Skeletal muscle cell (primary cell): Measurements from ENCODE around the gene PPFIA1.
"Not testable (repeated sequence)": the region's sequence is repeated elsewhere in the genome, so short reads cannot be mapped to it uniquely, and the experiment has no call there.

ENCODE experiments used
- DNase-seq: peaks from one replicate; pipeline ENCODE4 v3.0.0-alpha.2; 2010; ENCODE audit warnings: low read depth
- H3K4me3 ChIP-seq: 2 replicates; pipeline ENCODE4 v1.5.1; 2011; ENCODE audit warnings: low read depth, mild to moderate bottlenecking, control low read depth, low read length, moderate library complexity

PPFIA1 gene

DNA sequence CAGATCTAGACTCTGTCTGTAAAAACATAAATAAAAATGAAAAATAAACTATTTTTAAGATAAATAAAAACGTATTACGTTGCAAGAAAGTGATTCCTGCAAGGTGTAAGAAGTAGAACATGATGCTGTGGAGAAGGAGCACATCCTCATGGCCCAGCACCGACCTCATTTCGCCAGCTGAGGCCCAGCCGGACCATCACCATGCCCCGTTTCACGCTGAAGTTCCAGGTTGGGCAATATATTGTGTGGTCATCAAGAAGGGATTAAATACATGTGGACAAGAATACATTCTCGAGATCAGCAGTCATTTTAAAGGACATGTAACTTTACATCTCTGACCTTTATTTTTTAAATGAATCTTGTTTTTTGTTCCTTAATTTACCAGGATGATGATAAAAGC, 107.2 kb downstream of the PPFIA1 start:
- no peak overlapping the region for H3K4me3 ChIP-seq
- DNase-seq, result no peak

DNA sequence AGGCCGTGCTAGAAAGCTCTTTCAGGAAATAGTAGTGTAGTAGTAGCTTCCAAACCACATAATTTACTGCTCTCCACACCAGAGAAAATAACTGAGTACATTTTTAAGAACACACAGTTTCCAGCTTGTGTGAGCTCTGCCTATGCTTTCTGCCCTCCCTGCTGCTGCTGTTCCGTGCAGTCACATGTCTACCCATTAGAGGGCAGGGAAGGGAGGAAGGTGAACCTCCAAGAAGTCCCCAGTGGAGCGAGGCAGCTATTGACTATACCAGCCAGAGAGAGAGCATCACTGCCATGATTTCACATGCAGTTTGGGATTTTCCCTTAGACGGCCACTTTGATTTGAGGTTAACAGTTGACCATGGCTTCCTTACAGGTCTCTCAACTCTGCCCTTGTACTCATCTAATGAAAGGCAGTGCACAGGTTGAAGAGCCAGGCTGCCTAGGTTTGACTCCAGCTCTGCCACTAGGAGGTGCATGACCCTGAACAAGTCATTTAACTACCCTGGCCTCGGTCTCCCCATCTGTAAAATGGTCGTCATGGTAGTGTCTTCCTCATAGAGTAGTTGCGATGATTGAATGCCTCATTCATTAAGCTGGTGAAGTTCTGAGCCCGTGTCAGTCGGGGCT, 108.1 kb downstream of the PPFIA1 start:
- DNase-seq, result no peak
- H3K4me3 ChIP-seq, result no peak overlapping the region

DNA sequence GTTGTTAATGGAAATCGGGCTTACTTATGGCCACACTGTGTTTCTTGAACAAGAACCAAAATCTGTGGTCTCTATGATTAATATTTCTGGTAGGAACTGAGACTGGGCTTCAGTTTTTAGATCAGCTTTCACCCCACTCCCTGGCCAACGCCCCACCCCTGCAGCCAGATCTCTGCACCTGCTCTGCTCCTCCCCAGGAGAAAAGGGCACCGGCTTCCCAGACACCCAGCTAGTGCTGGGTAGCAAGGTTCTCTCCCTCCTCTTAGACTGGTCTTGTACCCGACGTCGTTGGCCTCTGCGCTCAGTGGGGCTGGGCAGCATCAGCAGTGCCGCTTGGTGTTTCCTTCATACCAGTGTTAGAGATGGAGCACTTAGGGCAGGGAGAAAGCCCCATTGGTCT, 110.9 kb downstream of the PPFIA1 start:
- no peak for DNase-seq
- no peak overlapping the region for H3K4me3 ChIP-seq

DNA sequence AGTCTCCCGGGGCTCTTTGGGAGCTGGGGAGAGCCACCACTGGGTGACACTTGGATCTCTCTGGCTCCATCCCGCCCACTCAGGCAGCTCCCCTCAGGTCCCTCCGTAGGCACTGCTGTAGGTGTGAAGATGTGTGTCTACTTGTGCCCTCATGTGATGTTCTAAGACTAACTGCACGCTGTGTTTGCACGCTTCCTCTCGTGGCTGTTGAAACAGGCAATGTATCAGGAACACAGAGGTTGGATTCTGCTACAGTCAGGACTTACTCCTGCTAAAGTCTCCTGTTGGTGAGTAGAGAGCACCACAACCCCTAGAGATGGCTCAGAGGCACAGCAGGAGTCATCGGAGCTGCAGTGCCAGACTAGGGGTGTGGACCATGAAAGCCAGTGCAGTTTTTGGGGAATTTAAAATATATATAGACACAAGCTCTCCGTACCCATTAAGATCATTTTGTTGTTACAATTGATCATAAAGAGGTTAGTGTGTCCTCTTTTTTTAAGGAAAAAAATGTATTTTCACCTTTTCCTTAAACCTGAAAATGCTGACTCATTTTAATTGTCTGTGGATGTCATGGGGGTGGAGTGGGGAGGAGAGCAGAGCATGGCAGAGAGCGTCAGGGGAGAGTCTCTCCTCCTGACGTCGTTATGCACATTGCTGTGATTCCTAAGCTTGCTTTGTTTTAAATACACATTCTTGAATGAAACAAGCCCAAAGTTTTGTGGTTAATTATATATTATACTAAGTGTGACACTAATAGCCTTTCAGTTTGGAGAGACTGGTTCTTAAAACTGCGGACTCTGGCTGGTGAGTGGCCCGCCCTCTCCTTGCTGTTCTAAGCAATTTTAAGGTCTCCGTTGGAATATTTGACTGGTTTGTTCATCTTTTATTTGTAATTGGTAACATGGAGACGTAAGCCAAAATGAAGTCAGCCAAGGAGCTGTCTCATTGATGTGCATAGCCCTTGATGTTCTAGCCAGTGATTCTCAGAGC, 111.7 kb downstream of the PPFIA1 start:
- no peak for DNase-seq

GRCh38 chr11:70383664-70384565, 113.4 kb downstream of the PPFIA1 start:
- DNase-seq, result no peak
- H3K4me3 ChIP-seq, result no peak overlapping the region

More for the DNA sequence above, 111.7 kb downstream of the PPFIA1 start:
- no peak overlapping the region for H3K4me3 ChIP-seq

GRCh38 chr11:70384566-70385152, 114.2 kb downstream of the PPFIA1 start:
- no peak overlapping the region for H3K4me3 ChIP-seq
- no peak for DNase-seq

DNA sequence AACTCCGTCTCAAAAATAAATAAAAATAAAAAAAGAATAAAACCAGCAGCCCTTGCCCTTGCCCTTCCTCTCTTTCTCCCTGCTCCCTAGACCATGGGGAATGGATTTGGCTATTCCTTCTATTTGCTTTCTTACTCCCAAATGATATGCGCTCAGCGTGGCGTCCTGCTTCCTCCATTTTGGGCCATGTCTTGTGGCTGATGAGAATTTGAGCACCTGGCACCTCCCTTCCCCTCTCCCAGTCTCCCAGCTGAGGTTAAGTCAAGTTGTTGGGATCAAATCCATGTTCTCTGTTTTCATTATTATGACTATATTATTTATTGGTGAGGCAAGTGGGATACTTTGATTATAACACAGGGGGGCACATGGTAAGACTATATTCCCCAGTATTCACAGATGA, 117.1 kb downstream of the PPFIA1 start:
- H3K4me3 ChIP-seq, result no peak overlapping the region
- DNase-seq, result no peak

GRCh38 chr11:70389201-70389600, 118.7 kb downstream of the PPFIA1 start:
- H3K4me3 ChIP-seq, result no peak overlapping the region
- DNase-seq, result no peak

DNA sequence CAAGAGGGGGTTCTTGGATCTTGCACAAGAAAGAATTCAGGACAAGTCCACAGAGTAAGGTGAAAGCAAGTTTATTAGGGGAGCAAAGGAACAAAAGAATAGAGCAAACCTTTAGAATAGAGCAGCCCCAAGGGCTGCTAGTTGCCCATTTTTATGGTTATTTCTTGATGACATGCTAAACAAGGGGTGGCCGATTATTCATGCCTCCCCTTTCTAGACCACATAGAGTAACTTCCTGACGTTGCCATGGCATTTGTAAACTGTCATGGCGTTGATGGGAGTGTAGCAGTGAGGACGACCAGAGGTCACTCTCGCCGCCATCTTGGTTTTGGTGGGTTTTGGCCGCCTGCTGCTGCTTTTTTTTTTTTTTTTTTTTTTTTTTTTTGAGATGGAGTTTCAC, 120.4 kb downstream of the PPFIA1 start:
- not testable (repeated sequence) for DNase-seq, H3K4me3 ChIP-seq

DNA sequence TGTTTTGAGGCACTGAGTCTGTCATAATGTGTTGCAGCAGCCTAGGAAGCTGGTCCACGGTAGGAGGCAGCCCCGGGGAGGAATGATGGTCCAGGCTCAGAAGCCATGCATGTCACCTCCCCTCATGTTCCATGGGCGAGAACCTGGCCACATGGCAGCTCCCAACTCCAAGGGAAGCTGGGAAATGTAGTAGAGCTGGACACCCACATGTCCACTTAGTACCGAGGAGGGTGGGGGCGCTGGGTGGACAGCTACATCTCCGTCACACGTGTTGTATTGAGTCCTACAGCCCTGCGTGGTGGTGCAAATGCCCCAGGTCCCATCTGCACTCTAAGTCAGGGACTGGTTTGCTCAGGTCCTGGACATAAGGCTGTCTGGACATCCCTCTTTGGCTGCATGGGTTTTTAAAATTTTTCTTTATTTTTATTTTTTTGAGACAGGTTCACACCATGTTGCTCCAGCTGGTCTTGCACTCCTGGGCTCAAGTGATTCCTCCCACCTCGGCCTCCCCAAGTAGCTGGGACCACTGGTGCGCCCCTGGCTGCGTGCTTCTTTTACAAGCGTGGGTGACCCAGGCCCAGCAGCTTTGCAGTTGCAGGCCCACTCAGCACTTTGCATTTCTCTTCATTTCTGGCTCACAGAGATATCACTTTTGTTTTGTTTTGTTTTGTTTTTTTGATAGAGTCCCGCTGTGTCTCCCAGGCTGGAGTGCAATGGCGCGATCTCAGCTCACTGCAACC, 123.9 kb downstream of the PPFIA1 start:
- H3K4me3 ChIP-seq, result no peak overlapping the region
- DNase-seq, result no peak

DNA sequence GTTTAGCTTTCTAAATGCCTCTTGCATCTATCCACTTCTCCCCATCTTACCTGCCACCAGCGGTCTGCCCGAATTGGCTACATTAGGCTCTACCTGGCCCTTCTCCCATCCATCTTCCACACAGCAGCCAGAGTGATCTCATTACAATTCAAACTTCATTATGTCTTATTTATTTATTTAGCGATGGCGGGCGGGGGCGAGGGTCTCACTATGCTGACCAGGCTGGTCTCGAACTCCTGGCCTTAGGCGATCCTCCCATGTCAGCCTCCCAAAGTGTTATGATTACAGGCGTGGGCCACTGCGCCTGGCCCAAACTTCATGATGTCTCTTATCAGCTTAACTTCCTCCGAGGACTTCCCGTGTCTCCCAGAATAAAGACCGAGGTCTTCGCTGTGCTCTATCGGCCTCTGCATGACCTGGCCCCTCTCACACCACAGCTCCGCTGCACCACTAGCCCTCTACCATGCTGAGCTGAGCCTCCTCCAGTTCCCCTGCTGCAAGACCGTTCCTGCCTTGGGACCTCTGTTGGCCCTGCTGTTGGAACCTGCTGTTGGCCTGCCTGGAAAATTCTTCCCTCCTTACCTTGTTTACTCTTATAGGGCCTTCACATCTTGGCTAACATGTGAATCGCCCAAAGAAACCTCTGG, 127.0 kb downstream of the PPFIA1 start:
- no peak for DNase-seq
- peak overlapping the region; percentile 87 for H3K4me3 ChIP-seq

DNA sequence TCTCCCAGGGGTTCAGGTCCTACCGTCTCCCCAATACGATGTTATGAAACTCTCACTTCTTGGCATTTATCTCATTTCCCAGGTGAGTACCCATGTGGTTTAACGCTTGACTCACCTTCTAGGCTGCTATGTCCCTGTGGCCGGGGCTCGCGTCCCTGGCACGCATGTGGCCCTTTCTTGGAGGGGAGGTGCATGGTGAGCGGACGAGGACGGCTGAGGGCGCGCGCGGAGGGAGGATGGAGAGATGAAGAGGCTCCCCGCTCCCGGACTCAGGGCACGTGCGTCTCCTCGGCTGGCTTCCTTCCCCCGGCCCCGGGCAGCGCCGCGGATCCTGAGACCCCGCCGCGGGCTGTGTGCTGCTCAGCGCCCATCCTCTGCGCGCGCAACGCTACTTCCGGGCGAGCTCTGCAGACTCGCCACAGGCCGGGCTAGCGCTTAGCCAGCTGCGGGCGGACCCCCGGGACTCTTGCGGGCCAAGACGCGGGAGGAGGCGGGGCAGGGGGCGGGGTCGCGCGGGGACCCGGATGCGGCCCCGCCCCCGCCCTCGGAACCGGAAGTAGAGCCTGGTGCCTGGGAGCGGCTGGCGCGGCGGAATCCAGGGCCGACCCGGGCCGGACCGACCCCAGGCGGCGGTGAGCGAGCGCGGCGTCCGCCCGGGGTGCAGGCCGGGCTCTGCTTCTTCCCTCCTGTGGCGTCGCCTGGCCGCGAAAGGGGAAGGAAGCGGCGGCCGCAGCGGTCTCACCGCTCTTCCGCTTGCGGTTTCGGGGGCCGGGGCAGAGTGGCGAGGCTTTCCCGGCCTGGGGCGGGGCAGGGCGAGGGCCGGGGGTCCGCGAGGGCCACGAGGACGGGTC, 127.7 kb downstream of the PPFIA1 start, which contains the start of gene CTTN:
CTTN (plus strand) TSS at position 547 of the 851 bp plus-strand sequence. CDS start 8,769 bp downstream, outside the sequence.
- peak; percentile 57 for DNase-seq
- H3K4me3 ChIP-seq, result peak within 1 kb of the TSS; percentile 87

DNA sequence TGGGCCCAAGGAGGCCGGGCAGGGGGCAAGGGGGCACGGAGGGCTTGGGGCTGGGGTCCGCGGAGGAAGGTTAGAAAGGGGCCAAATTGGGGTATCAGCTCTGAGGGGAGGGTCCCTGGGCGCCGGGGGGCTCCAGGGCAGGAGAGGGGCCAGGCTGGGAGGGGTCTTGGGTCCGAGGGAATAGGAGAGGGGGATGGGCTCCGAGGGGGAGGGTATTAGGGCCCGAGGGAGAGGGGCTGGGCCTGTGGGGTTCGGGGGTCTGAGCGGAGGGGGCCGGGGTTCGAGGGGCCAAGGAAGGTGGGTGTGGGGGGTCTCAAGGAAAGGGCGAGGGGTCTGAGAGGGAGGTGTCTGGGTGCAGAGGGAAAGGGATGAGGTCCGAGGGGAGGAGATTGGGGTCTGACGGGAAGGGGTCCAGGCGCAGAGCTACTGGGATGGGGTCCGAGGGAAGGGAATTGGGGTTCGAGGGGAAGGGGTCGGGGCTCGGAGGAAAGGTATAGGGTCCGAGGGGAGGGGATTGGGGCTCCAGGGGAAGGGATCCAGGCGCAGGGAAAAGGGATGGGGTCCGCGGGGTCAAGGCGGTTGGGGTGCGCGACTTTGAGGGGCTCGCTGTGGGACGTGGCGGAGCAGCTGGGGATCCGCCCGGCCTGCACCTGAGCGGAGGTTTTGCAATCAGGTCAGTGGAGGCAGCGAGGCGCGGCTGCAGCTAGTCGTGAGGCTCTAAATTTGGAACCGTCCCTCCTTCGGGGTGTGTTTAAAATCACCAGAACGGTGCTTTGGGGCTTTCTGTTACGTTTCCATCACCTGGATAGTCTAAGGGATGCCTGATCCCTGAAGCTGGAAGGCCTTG, 128.6 kb downstream of the PPFIA1 start:
- DNase-seq, result no peak
- H3K4me3 ChIP-seq, result peak overlapping the region; percentile 87

DNA sequence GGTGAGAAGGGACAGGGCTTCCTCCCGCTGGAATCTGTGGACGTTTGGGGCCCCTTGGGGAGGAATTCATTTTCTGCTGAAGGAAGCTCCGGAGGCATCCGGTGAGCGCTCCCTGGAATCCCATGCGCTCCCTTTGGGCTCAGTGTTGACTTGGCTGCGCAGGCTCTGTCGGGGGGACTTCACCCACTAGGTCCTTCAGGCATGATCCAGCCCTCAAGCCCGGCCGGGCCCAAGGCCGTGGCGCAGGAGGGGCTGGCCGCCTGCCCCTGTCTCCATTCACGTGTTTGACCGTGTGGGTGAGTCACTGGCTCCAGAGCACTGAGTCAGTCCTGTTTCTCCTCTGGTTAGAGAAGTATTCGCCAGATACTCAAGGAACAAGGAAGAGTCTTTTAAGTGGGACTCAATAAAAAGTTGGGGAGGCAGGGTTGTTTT, 129.2 kb downstream of the PPFIA1 start:
- DNase-seq, result peak; percentile 84
- peak overlapping the region; percentile 87 for H3K4me3 ChIP-seq

GRCh38 chr11:70400643-70401042, 130.2 kb downstream of the PPFIA1 start:
- DNase-seq, result no peak
- no peak overlapping the region for H3K4me3 ChIP-seq

DNA sequence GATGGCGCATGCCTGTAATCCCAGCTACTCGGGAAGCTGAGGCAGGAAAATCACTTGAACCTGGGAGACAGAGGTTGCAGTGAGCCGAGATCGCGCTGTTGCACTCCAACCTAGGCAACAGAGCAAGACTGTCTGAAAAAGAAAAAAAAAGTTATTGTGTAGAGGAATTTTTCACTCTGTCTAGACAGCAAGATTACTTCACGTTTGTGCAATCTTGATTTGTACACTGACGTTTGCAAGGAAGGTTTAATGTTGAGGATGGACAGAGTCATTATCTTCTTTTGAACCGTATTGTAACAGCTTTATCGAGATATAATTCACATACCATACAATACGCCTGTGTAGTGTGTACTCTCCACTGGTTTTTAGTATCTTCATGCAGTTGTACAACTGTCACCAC, 131.5 kb downstream of the PPFIA1 start:
- H3K4me3 ChIP-seq, result no peak overlapping the region
- no peak for DNase-seq
